Ramos (cell line): ENCODE results near the gene MBD1.

Experiments used
- in situ Hi-C: fragments of 300-500 bp; cut with MboI; formaldehyde crosslinking; loops from one replicate; pipeline ENCODE4 v1.14.3; 2022; ENCODE audit warnings: low sequenced_read_pairs; ENCODE audit not compliant: unreplicated experiment

The MBD1 gene

DNA sequence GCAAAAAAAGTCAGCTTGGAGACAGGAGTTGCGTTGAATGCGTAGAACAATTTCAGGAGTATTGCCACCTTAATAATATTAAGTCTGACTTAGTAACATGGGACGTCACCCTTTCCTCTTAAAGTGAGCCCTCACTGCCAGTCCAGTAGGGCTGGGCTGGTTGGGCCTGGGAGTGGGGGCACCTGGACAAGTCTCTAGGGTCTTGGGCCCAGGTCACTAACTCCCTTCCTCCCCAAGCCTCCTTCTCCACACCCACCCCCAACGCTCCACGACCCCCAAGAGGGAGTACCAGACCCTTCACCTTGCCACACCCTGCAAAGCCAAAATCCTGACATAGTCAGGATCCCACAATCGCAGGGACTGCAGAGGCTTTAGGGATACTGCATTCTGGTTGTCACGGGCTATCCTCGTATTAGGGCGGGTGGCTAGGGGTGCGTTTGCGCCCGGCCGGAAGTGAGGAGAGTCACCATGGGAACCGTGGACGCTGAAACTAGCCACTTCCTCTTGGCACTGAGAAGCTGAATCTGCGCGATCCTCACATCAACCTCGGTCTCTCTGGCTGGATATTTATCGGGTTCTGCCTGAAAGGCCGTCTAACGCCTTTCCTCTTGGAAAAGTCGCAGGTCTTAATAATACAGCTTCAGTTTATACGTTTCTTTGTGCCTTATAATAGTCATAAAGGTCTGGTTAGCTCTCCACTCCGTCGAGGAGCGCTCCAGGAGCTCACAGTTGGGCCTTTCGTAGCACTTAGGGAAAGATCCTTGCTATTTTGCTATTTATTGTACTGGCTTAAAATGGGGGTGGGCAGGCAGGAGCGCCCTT is 16.5 kb upstream of the MBD1 start:
- in situ Hi-C loops: loop anchor here (25.0 kb wide), 2 partner anchors 589 to 1361 kb away; partner anchors contain the start of gene ME2

DNA sequence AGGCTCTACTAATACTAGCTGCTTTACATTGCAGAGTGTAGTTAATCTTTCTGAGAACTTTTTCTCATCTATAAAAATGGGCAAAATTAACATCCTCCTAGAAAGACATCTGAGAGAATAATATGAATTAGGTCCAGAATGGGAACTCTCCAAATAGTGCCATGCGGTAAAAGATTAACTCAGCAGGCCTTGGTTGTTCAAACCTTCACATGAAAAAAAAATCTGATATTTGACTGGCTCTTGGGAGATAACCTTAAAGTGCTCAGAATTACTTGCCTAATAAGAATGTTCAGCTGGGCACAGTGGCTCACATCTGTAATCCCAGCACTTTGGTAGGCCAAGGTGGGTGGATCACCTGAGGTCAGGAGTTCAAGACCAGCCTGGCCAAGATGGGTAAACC is 11.7 kb upstream of the MBD1 start:
- in situ Hi-C loops: loop anchor here (25.0 kb wide), 2 partner anchors 594 to 1356 kb away; partner anchors contain the start of gene ME2

DNA sequence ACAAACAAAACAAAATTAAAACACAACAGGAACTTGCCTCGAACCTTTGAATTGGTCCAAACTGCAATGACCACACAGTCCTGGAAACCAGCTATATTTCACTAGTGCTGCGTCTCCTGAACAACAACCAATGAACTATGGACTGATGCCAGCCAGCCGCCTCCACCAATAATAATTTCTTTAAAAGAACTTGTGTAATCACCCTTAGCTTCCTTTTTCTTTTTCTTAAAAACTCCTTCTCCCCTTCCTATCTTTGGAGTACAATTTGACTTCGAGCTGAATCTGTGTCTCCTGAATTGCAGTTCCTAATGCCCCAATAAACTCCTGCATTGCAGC is 7.8 kb upstream of the MBD1 start:
- in situ Hi-C loops: loop anchor here (25.0 kb wide), 2 partner anchors 598 to 1352 kb away; partner anchors contain the start of gene ME2

DNA sequence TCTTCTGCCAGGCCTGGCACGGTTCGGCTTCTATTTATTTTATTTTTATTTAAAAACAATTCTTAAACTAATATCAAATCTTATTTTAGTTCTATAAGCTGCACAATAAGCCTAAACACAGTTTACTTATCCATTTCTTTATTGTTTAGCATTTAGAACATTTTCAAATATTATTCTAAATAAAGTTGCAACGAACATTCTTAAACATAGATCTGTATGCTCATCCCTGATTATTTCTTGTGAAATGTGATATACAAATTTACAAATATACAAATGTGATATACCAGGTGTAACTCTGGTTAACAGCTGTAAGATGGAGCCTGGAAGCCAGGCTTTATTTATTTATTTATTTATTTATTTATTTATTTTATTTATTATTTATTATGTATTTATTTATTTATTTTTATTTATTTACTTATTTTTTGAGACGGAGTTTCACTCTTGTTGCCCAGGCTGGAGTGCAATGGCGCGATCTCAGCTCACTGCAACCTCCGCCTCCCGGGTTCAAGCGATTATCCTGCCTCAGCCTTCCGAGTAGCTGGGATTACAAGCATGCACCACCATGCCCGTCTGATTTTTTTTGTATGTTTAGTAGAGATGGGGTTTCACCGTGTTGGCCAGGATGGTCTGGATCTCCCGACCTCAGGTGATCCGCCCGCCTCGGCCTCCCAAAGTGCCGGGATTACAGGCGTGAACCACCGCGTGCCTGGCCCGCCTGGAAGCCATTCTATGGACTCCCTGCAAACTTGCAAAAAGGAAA is 7.2 kb upstream of the MBD1 start:
- in situ Hi-C loops: loop anchor here (25.0 kb wide), 2 partner anchors 599 to 1351 kb away; partner anchors contain the start of gene ME2

GRCh38 chr18:50287441-50288347 is 6.4 kb upstream of the MBD1 start, which contains the start of gene CXXC1:
Gene CXXC1, minus strand, starts transcription at chr18:50287692. Its CDS starts 103 bp downstream, at chr18:50287589.
- in situ Hi-C loops: loop anchor here (25.0 kb wide), 2 partner anchors 600 to 1350 kb away; partner anchors contain the start of gene ME2

DNA sequence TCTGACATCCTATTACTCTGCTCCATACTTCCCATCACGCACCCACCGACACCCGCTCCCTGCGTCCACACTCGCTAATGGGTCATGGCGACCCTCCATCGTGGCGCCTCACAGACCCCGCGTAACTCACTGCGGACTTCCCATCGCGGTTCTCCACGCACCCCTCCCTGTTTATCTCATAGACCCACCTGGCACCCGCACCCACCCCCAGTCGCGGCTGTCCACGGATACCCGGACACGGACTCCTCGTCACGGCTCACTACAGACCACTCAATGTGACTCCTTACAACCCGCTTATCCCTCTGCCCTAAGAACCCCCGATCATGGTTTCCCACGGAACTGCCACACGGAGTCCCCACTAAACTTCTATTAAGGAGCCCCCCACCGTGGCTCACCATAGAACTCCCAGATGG is 5.7 kb upstream of the MBD1 start:
- in situ Hi-C loops: loop anchor here (25.0 kb wide), 2 partner anchors 600 to 1350 kb away; partner anchors contain the start of gene ME2

GRCh38 chr18:50286391-50287027 is 5.2 kb upstream of the MBD1 start:
- in situ Hi-C loops: loop anchor here (25.0 kb wide), 2 partner anchors 601 to 1349 kb away; partner anchors contain the start of gene ME2

- in situ Hi-C loops: loop anchor here (25.0 kb wide), 2 partner anchors 602 to 1348 kb away; partner anchors contain the start of gene ME2
Measured at GRCh38 chr18:50285631-50286321, 4.5 kb upstream of the MBD1 start.

DNA sequence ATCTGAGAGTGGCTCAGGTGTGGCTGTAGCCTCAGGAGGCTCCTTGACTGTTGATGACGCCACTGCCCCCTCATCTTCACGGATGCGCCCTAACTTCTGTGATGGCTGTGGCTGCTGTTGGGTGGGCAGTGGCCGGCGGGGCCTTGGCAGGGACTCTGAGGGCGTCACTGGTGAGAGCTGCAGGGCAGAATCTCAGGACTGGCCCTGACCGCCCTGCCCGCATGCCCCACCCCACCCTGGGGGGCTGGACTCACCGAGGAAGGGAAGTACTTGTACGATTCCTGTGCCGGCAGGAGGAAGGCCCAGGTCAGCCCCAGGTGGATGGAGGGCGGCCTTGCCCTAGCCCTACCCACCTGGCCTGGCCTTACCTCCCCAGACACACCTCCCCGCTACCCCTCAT is 3.7 kb upstream of the MBD1 start:
- in situ Hi-C loops: loop anchor here (25.0 kb wide), 2 partner anchors 602 to 1348 kb away; partner anchors contain the start of gene ME2

- in situ Hi-C loops: loop anchor here (25.0 kb wide), 2 partner anchors 603 to 1347 kb away; partner anchors contain the start of gene ME2
Measured at GRCh38 chr18:50284255-50284885, 3.0 kb upstream of the MBD1 start.

- in situ Hi-C loops: loop anchor here (25.0 kb wide), 2 partner anchors 604 to 1346 kb away; partner anchors contain the start of gene ME2
Measured at GRCh38 chr18:50283469-50284209, 2.3 kb upstream of the MBD1 start.

DNA sequence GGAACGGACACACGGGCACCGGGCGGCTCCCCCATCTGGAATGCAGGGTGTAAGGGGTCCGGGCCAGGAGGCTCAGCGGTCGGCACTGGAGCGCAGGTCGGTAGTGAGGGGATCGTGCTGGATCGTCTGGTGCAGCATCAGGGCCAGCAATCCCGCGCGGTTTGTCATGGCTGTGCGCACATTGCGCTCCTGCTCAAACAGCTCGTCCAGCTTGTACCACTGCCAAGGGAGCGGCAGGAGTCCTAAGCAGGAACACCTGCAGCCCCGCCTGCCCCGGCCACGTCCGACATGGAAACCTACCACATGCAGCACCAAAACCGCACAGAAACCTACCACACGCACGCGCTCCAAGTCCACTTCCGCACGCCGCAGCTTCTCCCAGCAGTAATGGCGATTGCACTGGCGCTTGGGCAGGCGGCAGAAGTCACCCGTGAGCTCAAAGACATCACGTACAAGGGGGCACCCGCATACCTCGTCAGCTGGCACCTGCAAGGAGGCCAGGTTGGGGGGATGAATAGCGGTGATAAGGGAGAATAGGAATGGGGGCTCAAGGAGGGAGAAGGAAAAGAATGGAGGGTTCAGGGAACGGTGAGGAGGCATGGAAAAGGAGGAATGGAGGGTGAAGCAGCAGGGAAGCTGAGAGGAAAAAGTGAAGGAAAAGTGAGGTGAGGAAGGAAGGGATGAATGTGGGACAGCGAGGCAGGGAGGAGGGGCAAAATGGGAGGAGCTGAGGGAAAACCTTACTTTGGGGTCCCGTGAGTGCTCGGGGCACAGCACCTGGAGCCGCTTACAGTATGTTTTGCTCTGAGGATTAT is 1.4 kb upstream of the MBD1 start:
- in situ Hi-C loops: loop anchor here (25.0 kb wide), 2 partner anchors 605 to 1345 kb away; partner anchors contain the start of gene ME2

GRCh38 chr18:50281972-50282520 is 723 bp upstream of the MBD1 start:
- in situ Hi-C loops: loop anchor here (25.0 kb wide), 2 partner anchors 605 to 1345 kb away; partner anchors contain the start of gene ME2

DNA sequence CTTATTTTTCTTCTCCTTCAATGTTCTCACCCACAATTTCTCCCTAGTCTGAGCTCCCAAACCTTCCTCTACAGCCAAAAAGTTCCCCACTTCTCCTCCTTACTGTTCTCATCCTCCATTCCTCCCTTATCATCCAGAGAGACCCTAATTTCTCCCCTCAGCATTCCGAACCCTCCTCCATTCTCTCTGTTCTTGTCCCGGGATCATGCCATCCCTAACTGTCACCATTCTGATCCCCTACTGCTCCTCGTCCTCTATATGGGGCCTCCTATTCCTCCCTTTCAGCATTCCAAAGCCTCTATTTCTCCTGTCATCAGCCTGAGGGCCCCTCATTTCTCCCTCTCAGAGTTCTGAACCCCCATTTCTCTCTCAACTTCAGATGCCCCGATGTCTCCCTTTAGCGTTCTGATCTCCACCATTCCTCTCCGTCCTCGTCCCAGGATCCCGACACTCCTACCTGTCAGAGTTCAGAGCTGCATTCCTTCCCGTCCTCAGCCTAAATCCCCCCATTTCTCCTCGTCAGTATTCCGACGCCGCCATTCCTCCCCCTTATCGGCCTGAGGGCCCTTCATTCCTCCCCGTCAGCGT is 522 bp downstream of the MBD1 start:
- in situ Hi-C loops: loop anchor here (25.0 kb wide), 2 partner anchors 606 to 1344 kb away; partner anchors contain the start of gene ME2

- in situ Hi-C loops: loop anchor here (25.0 kb wide), 2 partner anchors 608 to 1342 kb away; partner anchors contain the start of gene ME2
Measured at GRCh38 chr18:50279752-50280151, 1.6 kb downstream of the MBD1 start.
